ENCODE results near the gene CRYBB3.
"Not testable (repeated sequence)": the region's sequence is repeated elsewhere in the genome, so short reads cannot be mapped to it uniquely, and the experiment has no call there.

Gene CRYBB3

DNA sequence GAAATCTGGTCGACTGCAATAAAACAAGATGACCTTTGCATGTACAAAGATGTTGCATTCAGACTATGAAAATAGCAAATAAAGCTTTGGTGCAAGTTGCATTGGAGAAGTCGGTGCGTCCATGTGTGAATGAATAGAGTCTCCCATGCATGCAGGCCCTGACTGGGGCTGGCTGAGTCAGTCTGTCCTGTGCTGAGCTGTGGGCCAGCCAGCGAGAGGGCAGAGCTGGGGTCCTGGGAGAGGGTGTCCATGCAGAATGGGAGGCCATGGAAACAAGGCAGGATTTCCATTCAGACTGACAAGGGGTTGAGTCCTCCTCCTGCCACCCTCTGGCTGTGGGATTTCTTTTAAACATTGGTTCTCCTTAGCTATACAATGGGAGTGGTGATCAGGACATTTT lies 2.3 kb upstream of the CRYBB3 start:
- H3K4me3 ChIP-seq (replicated peaks in 1 of 2; ENCODE audit: low read depth in 2 of 2, low read length in 2 of 2): no peak overlapping the region
- TF ChIP-seq CTCF (IDR thresholded peaks at IDR 0.05; ENCODE audit: low read depth, low read length): no peak
- DNase-seq (ENCODE audit: low read depth in 2 of 2): no peak

GRCh38 chr22:25200967-25201366 lies 1.3 kb downstream of the CRYBB3 start:
- DNase-seq (ENCODE audit: low read depth in 2 of 2): no peak
- no peak for TF ChIP-seq CTCF (IDR thresholded peaks at IDR 0.05; ENCODE audit: low read depth, low read length)
- no peak overlapping the region for H3K4me3 ChIP-seq (replicated peaks in 1 of 2; ENCODE audit: low read depth in 2 of 2, low read length in 2 of 2)

- TF ChIP-seq CTCF (IDR thresholded peaks at IDR 0.05; ENCODE audit: low read depth, low read length): no peak
- H3K4me3 ChIP-seq (replicated peaks in 1 of 2; ENCODE audit: low read depth in 2 of 2, low read length in 2 of 2): no peak overlapping the region
- no peak for DNase-seq (ENCODE audit: low read depth in 2 of 2)
Measured at GRCh38 chr22:25201557-25202273, 2.1 kb downstream of the CRYBB3 start.

- peak; percentile 69 to 71 for DNase-seq (ENCODE audit: low read depth in 2 of 2)
- H3K4me3 ChIP-seq (replicated peaks in 1 of 2; ENCODE audit: low read depth in 2 of 2, low read length in 2 of 2): no peak overlapping the region
- peak; percentile 93 for TF ChIP-seq CTCF (IDR thresholded peaks at IDR 0.05; ENCODE audit: low read depth, low read length)
Measured at GRCh38 chr22:25202290-25202921, 2.7 kb downstream of the CRYBB3 start.

GRCh38 chr22:25203082-25203481 lies 3.4 kb downstream of the CRYBB3 start:
- no peak for DNase-seq (ENCODE audit: low read depth in 2 of 2)
- no peak overlapping the region for H3K4me3 ChIP-seq (replicated peaks in 1 of 2; ENCODE audit: low read depth in 2 of 2, low read length in 2 of 2)
- TF ChIP-seq CTCF (IDR thresholded peaks at IDR 0.05; ENCODE audit: low read depth, low read length): no peak

DNA sequence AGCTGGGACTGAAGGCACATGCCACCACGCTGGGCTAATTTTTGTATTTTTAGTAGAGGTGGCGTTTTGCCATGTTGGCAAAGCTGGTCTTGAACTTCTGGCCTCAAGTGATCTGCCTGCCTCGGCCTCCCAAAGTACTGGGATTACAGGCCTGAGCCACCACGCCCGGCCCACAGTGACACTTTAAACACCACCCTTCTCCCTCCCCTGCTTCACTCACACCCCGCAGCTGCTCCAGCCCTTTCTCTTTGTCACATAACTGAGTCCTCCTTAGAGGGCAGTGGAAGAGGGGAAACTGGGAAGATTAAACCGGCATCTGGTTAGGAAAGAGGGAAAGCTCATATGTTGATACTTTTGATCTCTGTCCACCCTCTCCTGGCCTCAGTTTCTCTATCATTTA lies 4.9 kb downstream of the CRYBB3 start:
- H3K4me3 ChIP-seq (replicated peaks in 1 of 2; ENCODE audit: low read depth in 2 of 2, low read length in 2 of 2); DNase-seq (ENCODE audit: low read depth in 2 of 2): not testable (repeated sequence)

DNA sequence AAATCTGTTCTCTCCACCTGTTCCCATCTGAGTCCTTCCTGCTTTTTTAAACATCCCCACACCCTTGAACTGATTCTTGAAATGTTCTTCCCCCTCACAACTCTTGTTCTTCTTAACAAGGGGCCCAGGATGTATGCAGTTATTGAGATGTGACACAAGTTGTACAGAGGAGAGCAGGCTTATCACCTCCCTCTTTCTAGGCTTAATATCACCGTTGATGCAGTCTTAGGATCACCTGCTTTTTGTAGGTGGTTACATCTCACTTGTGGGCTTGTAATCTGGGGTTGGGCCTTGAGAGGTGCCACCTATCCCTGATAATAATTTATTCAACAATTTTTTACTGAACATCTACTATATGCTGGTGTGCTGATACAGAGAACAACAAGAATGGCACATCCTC lies 6.2 kb downstream of the CRYBB3 start:
- no peak for DNase-seq (ENCODE audit: low read depth in 2 of 2)
- H3K4me3 ChIP-seq (replicated peaks in 1 of 2; ENCODE audit: low read depth in 2 of 2, low read length in 2 of 2): no peak overlapping the region
- TF ChIP-seq CTCF (IDR thresholded peaks at IDR 0.05; ENCODE audit: low read depth, low read length): no peak

Data from cardiac fibroblast (primary cell).